Stimulated activated CD8-positive, alpha-beta memory T cell treated with anti-CD3 and anti-CD28 coated beads, Interleukin-7, amount 100 ng/mL, for 48 hours (primary cell): ENCODE results near the gene TIPRL.
"Not testable (repeated sequence)": the region's sequence is repeated elsewhere in the genome, so short reads cannot be mapped to it uniquely, and the experiment has no call there.

ENCODE experiments used
- DNase-seq, 2 donors: peaks; one replicate each; pipeline ENCODE4 v3.0.0-alpha.2; 2020; ENCODE audit warnings: low read depth in 1 of 2; ENCODE audit errors: extremely low read depth in 1 of 2

The TIPRL gene

GRCh38 chr1:168178638-168179437, at the start of gene TIPRL:
Gene TIPRL, plus strand, starts transcription at chr1:168178962. Its CDS starts 116 bp downstream, at chr1:168179078.
- DNase-seq, result peak; percentile 90 to 94

- DNase-seq, result no peak
Measured at GRCh38 chr1:168129933-168130332, 48.8 kb upstream of the TIPRL start.

- DNase-seq, result no peak
Measured at GRCh38 chr1:168134132-168134531, 44.6 kb upstream of the TIPRL start.

GRCh38 chr1:168134642-168135041, 44.1 kb upstream of the TIPRL start:
- DNase-seq, result no peak

GRCh38 chr1:168135116-168135920, 43.4 kb upstream of the TIPRL start:
- no peak for DNase-seq

- DNase-seq, result no peak
Measured at GRCh38 chr1:168135921-168136708, 42.6 kb upstream of the TIPRL start.

- DNase-seq, result no peak
Measured at GRCh38 chr1:168136709-168137514, 41.9 kb upstream of the TIPRL start, which contains the start of gene GPR161. Gene GPR161, minus strand, starts transcription at chr1:168136930. Its CDS starts 32,080 bp downstream, at chr1:168104850.

- no peak for DNase-seq
Measured at GRCh38 chr1:168137515-168137821, 41.3 kb upstream of the TIPRL start.

- no peak for DNase-seq
Measured at GRCh38 chr1:168138134-168138533, 40.6 kb upstream of the TIPRL start.

- DNase-seq, result no peak
Measured at GRCh38 chr1:168139070-168139469, 39.7 kb upstream of the TIPRL start.

GRCh38 chr1:168141871-168142385, 36.8 kb upstream of the TIPRL start:
- DNase-seq, result no peak

- DNase-seq, result peak; percentile 71 to 74
Measured at GRCh38 chr1:168145184-168146159, 33.3 kb upstream of the TIPRL start.

GRCh38 chr1:168146160-168146539, 32.6 kb upstream of the TIPRL start:
- no peak for DNase-seq

- no peak for DNase-seq
Measured at GRCh38 chr1:168146626-168147025, 32.1 kb upstream of the TIPRL start.

- no peak for DNase-seq
Measured at GRCh38 chr1:168148916-168149315, 29.8 kb upstream of the TIPRL start.

- no peak for DNase-seq
Measured at GRCh38 chr1:168150283-168150682, 28.5 kb upstream of the TIPRL start.

- DNase-seq, result no peak
Measured at GRCh38 chr1:168151935-168152334, 26.8 kb upstream of the TIPRL start.

GRCh38 chr1:168154707-168155106, 24.1 kb upstream of the TIPRL start:
- not testable (repeated sequence) for DNase-seq

- DNase-seq, result no peak
Measured at GRCh38 chr1:168155910-168156309, 22.9 kb upstream of the TIPRL start.
